Right lobe of liver (tissue), 6 donors: ENCODE measurements around the gene MEIG1. TPM values are rescaled to one million over a fixed set of nuclear protein-coding genes. Genes with fewer than 3 reads are reported as not detected.
A peak's percentile ranks its signal among the peaks of the same experiment; 100 is the strongest.
"Not testable (repeated sequence)": the region's sequence is repeated elsewhere in the genome, so short reads cannot be mapped to it uniquely, and the experiment has no call there.

ENCODE experiments used
- ATAC-seq, 4 donors: fragments of 200-7000 bp; cut with Tn5 transposase; one replicate each; pipeline ENCODE4 v1.9.1; 2020; ENCODE audit warnings: mild to moderate bottlenecking in 4 of 4, moderate library complexity in 4 of 4
- DNase-seq, 3 donors: peaks; one replicate each; pipeline ENCODE4 v3.0.0-alpha.2; 2020
- H3K27ac ChIP-seq, 3 donors: fragments of 200-600 bp; one replicate each; pipeline ENCODE4 v1.8.0; 2022
- H3K27me3 ChIP-seq, 2 donors: fragments of 200-600 bp; one replicate each; pipeline ENCODE4 v1.8.0; 2022
- H3K36me3 ChIP-seq, 4 donors: fragments of 200-600 bp; sonication (generic) in 1 of 4; one replicate each; pipeline versions ENCODE4 v1.5.1 to v1.8.0; 2017 to 2022; ENCODE audit warnings: control low read depth in 1 of 4
- H3K4me1 ChIP-seq, 4 donors: fragments of 200-600 bp; sonication (generic) in 1 of 4; one replicate each; pipeline versions ENCODE4 v1.5.1 to v1.8.0; 2017 to 2022; ENCODE audit warnings: control low read depth in 1 of 4
- H3K4me3 ChIP-seq, 3 donors: fragments of 200-600 bp; one replicate each; pipeline ENCODE4 v1.8.0; 2022
- H3K9me3 ChIP-seq, 4 donors: fragments of 200-600 bp; sonication (generic) in 1 of 4; one replicate each; pipeline versions ENCODE4 v1.5.1 to v1.8.0; 2017 to 2022; ENCODE audit warnings: control low read depth in 1 of 4
- POLR2A ChIP-seq: fragments of 450-650 bp; IDR thresholded peaks from one replicate; pipeline ENCODE4 v1.6.1; 2017; ENCODE audit warnings: antibody characterized with exemption, mild to moderate bottlenecking
- WGBS: methylation state at CpG from one replicate; pipeline ENCODE4 v1.1.6; 2018; ENCODE audit warnings: low coverage, low lambda C conversion rate; ENCODE audit not compliant: insufficient coverage; ENCODE audit errors: missing lambda C conversion rate; 5-methylcytosine and 5-hydroxymethylcytosine counted together
- intact Hi-C, 2 donors: fragments of 100-400 bp; cut with DNase I; formaldehyde crosslinking; loops; one replicate each; pipeline versions ENCODE4 v1.11.2 to v1.14.1; 2022
- total RNA-seq, 6 experiments: library from RNA; depleted of rRNA in 2 of 6; stranded (reverse); fragments of >200 nt in 2 of 6; fragmentation: NEBNext Ultra II Directional in 3 of 6; extraction: Animal tissue kit (Norgen Biotek cat#: 25700) in 3 of 6; gene quantifications; one replicate each; pipeline versions ENCODE4 v1.1.0 to v1.2.4, GENCODE V29; 2016 to 2023
- TF ChIP-seq, protein P1 (sequence below), 4 donors: fragments of 200-600 bp in 3 of 4; fragments of 450-650 bp in 1 of 4; IDR thresholded peaks; one replicate each; pipeline versions ENCODE4 v1.5.1 to v1.8.0; 2016 to 2022; ENCODE audit warnings: antibody characterized with exemption in 4 of 4, mild to moderate bottlenecking in 2 of 4
- donor health status: DM: no; HTN: yes; CAD: no.
- donor health status: DM: no; HTN: no; CAD: no.
- donor health status: DM: no; HTN: no; CAD: no.
- donor health status: DM: no; HTN: yes; CAD: no.
- donor health status: DM: no; HTN: yes; CAD: no.

MEIG1 gene
- total RNA-seq, 6 experiments from 2014 or later: 0.51 TPM; not detected in 5

DNA sequence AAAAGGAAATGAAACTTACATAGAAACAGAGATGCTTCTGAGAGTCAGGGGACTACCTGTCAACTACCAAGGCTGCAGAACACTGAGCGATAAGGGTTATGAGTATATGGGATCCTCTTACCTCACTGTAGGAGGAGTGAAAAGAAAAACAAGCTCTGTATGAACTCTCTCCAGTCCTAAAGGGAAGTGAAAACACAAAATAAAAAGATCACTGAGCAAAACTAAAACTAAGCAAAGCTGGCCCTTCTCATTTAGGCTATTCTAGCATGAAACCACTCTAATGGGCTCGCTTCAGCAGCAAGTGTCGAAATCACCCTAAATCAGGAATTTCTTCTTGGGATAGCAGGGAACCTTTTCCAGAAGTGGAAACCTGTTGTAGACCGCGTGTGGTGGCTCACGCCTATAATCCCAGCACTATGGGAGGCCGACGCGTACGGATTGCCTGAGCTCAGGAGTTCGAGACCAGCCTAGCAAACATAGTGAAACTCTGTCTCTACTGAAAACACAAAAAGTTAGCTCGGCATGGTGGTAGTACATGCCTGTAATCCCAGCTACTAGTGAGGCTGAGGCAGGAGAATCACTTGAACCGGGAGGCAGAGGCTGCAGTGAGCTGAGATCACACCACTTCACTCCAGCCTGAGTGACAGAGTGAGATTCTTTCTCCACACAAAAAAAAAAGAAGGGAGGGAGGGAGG, 32.3 kb upstream of the MEIG1 start:
- intact Hi-C loops: no loop called here
- H3K4me1 ChIP-seq: no peaks in the 10 kb centered on the region
- H3K9me3 ChIP-seq: no peaks in the 10 kb centered on the region
- ATAC-seq (peak in 2 of 4 donors; percentile 16 to 50), DNase-seq (no peak)
- no peaks in the 10 kb centered on the region for H3K27me3 ChIP-seq
- H3K4me3 ChIP-seq: no peak overlapping the region
- no peak overlapping the region for H3K27ac ChIP-seq
- WGBS: 96% methylated on average over 8 of the region's 13 CpGs
- no peak for TF ChIP-seq POLR2A
- peaks cover 0 to 6% (median 2%) of the 10 kb centered on the region in 4 donors for H3K36me3 ChIP-seq

DNA sequence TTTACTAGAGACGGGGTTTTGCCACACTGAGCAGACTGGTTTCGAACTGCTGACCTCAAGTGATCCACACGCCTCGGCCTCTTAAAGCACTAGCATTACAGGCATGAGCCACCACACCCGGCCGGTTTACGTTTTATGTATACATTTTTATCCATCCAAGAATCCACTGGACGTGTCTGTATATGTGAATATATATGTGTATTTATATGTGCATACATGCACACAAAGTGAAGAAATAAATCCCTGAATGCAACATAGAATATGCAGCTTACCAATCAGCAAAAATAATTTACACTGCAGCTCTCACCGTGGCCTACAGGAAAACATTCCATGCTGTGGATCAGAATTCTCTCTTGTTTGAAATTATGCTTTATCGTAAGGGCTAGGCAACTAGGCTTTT, 28.6 kb upstream of the MEIG1 start:
- WGBS: 98% methylated on average over 10 of the region's 10 CpGs
- no peak for TF ChIP-seq POLR2A
- TF ChIP-seq, protein P1, sequence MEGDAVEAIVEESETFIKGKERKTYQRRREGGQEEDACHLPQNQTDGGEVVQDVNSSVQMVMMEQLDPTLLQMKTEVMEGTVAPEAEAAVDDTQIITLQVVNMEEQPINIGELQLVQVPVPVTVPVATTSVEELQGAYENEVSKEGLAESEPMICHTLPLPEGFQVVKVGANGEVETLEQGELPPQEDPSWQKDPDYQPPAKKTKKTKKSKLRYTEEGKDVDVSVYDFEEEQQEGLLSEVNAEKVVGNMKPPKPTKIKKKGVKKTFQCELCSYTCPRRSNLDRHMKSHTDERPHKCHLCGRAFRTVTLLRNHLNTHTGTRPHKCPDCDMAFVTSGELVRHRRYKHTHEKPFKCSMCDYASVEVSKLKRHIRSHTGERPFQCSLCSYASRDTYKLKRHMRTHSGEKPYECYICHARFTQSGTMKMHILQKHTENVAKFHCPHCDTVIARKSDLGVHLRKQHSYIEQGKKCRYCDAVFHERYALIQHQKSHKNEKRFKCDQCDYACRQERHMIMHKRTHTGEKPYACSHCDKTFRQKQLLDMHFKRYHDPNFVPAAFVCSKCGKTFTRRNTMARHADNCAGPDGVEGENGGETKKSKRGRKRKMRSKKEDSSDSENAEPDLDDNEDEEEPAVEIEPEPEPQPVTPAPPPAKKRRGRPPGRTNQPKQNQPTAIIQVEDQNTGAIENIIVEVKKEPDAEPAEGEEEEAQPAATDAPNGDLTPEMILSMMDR (IDR thresholded peaks at IDR 0.05): no peak
- DNase-seq (no peak), ATAC-seq (no peak)
- no peaks in the 10 kb centered on the region for H3K9me3 ChIP-seq
- intact Hi-C loops: no loop called here
- no peak overlapping the region for H3K27ac ChIP-seq
- peaks cover 0 to 24% (median 5%) of the 10 kb centered on the region in 4 donors for H3K36me3 ChIP-seq
- H3K4me3 ChIP-seq: no peak overlapping the region
- no peaks in the 10 kb centered on the region for H3K4me1 ChIP-seq
- H3K27me3 ChIP-seq: no peaks in the 10 kb centered on the region

DNA sequence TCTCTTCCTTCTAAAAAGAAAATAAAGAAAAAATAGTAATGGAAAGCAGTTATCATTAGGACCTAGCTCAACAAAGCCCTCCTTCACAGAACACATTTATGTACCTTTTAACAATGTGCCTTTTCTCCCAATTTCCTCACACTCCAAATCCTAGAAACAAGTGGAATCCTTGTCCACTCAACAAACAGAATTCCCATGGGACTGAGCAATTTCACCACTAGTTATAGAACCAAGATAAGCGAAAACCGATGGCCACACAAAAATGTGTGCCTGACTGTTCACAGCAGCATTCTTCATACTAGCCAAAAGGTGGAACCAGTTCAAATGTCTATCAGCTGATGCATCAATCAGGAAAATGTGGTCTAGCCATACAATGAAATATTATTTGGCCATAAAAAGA, 22.6 kb upstream of the MEIG1 start:
- WGBS: no CpG with 5 or more reads among the region's 2 CpGs
- TF ChIP-seq, protein P1 (IDR thresholded peaks at IDR 0.05): no peak
- TF ChIP-seq POLR2A: no peak
- H3K27me3 ChIP-seq: no peaks in the 10 kb centered on the region
- H3K9me3 ChIP-seq: no peaks in the 10 kb centered on the region
- intact Hi-C loops: no loop called here
- H3K4me1 ChIP-seq: no peaks in the 10 kb centered on the region
- DNase-seq (no peak), ATAC-seq (no peak)
- H3K27ac ChIP-seq: no peak overlapping the region
- peaks cover 0 to 20% (median 4%) of the 10 kb centered on the region in 4 donors for H3K36me3 ChIP-seq
- H3K4me3 ChIP-seq: no peak overlapping the region

DNA sequence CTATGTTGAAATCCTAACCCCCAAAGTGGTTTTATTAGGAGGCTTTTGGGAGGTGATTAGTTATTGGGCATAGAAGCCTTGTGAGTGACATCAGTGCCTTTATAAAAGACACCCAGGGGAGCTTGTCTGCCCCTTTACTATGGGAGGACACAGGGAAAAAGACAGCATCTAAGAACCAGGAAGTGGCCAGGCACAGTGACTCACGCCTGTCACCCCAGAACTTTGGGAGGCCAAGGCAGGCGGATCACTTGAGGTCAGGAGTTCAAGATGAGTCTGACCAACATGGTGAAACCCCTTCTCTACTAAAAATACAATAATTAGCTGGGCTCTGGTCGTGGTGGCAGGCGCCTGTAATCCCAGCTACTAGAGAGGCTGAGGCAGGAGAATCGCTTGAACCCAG, 20.2 kb upstream of the MEIG1 start:
- H3K27me3 ChIP-seq, ATAC-seq, H3K4me3 ChIP-seq, H3K27ac ChIP-seq, H3K4me1 ChIP-seq, intact Hi-C loops, H3K36me3 ChIP-seq, H3K9me3 ChIP-seq, DNase-seq: not testable (repeated sequence)
- no CpG with 5 or more reads among the region's 5 CpGs for WGBS

DNA sequence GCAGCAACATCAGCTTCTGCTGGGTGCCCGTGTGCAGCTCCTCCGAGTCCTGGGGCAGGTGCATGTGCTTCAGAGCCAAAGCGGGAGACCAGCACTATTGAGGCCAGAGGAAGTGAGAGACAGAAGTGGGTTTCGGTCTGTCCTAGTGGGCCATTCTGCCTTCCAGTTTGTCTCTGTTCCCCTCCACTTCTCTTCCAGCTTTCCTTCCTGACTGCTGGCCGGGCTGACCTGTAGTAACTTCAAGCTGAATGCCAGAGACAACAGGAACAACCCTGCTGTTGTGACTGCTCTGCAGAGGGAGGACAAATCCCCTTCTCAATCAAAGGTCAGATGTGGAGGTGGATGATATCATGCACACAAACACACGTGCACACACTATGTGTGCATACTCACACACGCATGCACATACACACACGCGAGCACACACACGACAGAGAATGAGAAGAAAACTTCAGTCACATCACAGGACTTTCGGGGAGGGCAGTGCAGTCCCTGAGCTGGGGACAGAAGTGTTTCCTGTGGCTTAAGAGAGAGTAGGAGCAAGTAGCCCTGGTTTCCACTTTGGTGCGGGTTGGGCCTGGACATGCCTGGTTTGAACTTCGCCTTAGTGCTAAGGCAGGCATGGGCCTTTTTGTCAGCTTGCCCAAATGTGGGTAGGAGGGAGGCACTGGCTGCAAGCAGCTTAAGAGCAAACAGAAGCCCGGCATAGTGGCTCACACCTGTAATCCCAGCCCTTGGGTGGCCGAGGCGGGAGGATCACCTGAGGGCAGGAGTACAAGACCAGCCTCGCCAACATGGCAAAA, 16.8 kb upstream of the MEIG1 start:
- H3K9me3 ChIP-seq, intact Hi-C loops, DNase-seq, H3K4me3 ChIP-seq, H3K4me1 ChIP-seq, H3K27me3 ChIP-seq, H3K36me3 ChIP-seq, H3K27ac ChIP-seq: not testable (repeated sequence)
- WGBS: 69% methylated on average over 11 of the region's 17 CpGs
- peak; percentile 45 to 88 (median 62) for ATAC-seq

DNA sequence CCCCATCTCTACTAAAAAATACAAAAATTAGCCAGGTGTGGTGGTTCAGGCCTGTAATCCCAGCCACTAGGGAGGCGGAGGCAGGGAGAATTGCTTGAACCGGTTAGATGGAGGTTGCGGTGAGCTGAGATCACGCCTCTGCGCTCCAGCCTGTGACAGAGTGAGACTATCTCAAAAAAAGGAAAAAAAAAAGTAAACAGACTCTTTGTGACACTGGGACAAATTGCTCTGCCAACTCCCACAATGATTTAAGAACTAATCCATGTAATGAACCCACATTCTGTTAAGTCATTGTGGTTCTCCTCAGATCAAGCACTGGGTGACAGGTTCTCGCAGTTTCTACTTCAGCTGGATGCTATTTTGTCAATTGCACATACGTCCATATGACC, 16.2 kb upstream of the MEIG1 start:
- H3K9me3 ChIP-seq, DNase-seq, H3K27me3 ChIP-seq, H3K4me1 ChIP-seq, H3K4me3 ChIP-seq, intact Hi-C loops, H3K27ac ChIP-seq: not testable (repeated sequence)
- ATAC-seq: peak in 1 of 4 donors; percentile 25
- 76% methylated on average over 4 of the region's 7 CpGs for WGBS
- H3K36me3 ChIP-seq: peaks cover 0 to 15% (median 0%) of the 10 kb centered on the region in 4 donors
